HT1080 (cell line): ENCODE measurements around the gene PPEF1. TPM values are rescaled to one million over a fixed set of nuclear protein-coding genes. Genes with fewer than 3 reads are reported as not detected.

Source experiments
- DNase-seq: peaks from one replicate; pipeline ENCODE4 v3.0.0-alpha.2; 2015; ENCODE audit warnings: low read depth
- polyA plus RNA-seq, 2 experiments: library from polyadenylated mRNA; depleted of rRNA; stranded (reverse); fragments of >200 nt; gene quantifications; 2 replicates each; pipeline ENCODE4 v1.2.3, GENCODE V29; 2015
- total RNA-seq: library from RNA; depleted of rRNA; stranded (reverse); fragments of >200 nt; shearing (Covaris generic); gene quantifications from 2 replicates; pipeline ENCODE4 v1.2.3, GENCODE V29; 2014; rRNA removed

Gene PPEF1
- total RNA-seq: not detected in 2 replicates
- polyA plus RNA-seq (2015; cell fraction: cytosol; rRNA removed): not detected in 2 replicates
- not detected in 2 replicates for polyA plus RNA-seq (2015; cell fraction: nucleus; rRNA removed)

- DNase-seq: no peak
Observed at GRCh38 chrX:18707426-18708049, at the start of gene PPEF1. Gene PPEF1 (plus strand): TSS chrX:18707645. CDS start chrX:18707781, 136 bp downstream.

- no peak for DNase-seq
Observed at GRCh38 chrX:18661273-18661672, 46.2 kb upstream of the PPEF1 start.

- DNase-seq: no peak
Observed at GRCh38 chrX:18664947-18665346, 42.5 kb upstream of the PPEF1 start.

- no peak for DNase-seq
Observed at GRCh38 chrX:18666614-18667013, 40.8 kb upstream of the PPEF1 start.

GRCh38 chrX:18668071-18668835 lies 39.2 kb upstream of the PPEF1 start:
- no peak for DNase-seq

- no peak for DNase-seq
Observed at GRCh38 chrX:18672008-18672407, 35.4 kb upstream of the PPEF1 start, which contains the start of gene RS1. Gene RS1 (minus strand): TSS chrX:18672108. CDS start chrX:18672068, 40 bp downstream.

- no peak for DNase-seq
Observed at GRCh38 chrX:18674417-18674787, 33.0 kb upstream of the PPEF1 start.

GRCh38 chrX:18674788-18675735 lies 32.4 kb upstream of the PPEF1 start:
- DNase-seq: peak; percentile 61

GRCh38 chrX:18676050-18676449 lies 31.4 kb upstream of the PPEF1 start:
- no peak for DNase-seq

- DNase-seq: no peak
Observed at GRCh38 chrX:18676470-18676869, 31.0 kb upstream of the PPEF1 start.

GRCh38 chrX:18677161-18677869 lies 30.1 kb upstream of the PPEF1 start:
- DNase-seq: no peak

- no peak for DNase-seq
Observed at GRCh38 chrX:18681996-18682395, 25.4 kb upstream of the PPEF1 start.

GRCh38 chrX:18682979-18683387 lies 24.5 kb upstream of the PPEF1 start:
- DNase-seq: no peak

- no peak for DNase-seq
Observed at GRCh38 chrX:18687856-18688495, 19.5 kb upstream of the PPEF1 start.

- no peak for DNase-seq
Observed at GRCh38 chrX:18691431-18691830, 16.0 kb upstream of the PPEF1 start.

- DNase-seq: no peak
Observed at GRCh38 chrX:18692541-18692940, 14.9 kb upstream of the PPEF1 start.

GRCh38 chrX:18696653-18697052 lies 10.8 kb upstream of the PPEF1 start:
- DNase-seq: no peak

- DNase-seq: no peak
Observed at GRCh38 chrX:18698737-18699650, 8.5 kb upstream of the PPEF1 start.
